ENCODE results near the gene DPY19L3.
"Not testable (repeated sequence)": the region's sequence is repeated elsewhere in the genome, so short reads cannot be mapped to it uniquely, and the experiment has no call there.

Gene DPY19L3

DNA sequence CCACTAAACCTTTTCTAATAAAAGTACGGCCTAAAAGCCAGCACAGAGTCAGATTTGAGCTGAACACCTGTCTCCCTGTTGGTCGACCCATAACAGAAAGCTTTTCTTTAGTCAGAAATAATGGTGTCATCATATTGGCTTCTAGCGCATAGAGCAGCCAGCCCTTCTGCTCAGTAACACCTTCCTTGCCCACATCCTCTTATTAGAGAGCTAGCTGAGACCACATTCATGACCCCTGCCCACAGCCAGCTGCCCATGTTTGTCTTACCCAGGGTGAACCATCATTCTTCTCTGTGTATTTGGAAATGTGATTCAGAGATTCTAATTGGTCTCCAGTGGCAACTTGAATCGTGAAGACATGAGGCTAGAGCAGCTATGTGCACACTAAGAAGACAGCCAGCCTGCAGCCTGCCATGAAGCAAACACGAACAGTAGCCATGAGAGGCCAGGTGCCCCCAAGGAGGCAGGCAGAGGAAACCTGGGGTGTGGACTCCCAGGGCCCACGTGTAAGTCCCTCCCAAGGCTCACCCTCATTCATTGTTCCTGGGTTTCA lies 93.2 kb downstream of the DPY19L3 start:
- no peak for FAIRE-seq
- no peak for DNase-seq (ENCODE audit: low spot score)

- FAIRE-seq; DNase-seq (ENCODE audit: low spot score): not testable (repeated sequence)
These were observed 106.9 kb downstream of the DPY19L3 start for GRCh38 chr19:32512498-32512897.

- no peak for DNase-seq (ENCODE audit: low spot score)
- no peak for FAIRE-seq
These were observed 113.5 kb downstream of the DPY19L3 start for GRCh38 chr19:32519023-32519422.

GRCh38 chr19:32522967-32523366 lies 117.4 kb downstream of the DPY19L3 start:
- no peak for FAIRE-seq
- no peak for DNase-seq (ENCODE audit: low spot score)

- no peak for DNase-seq (ENCODE audit: low spot score)
- FAIRE-seq, result no peak
These were observed 121.3 kb downstream of the DPY19L3 start for GRCh38 chr19:32526895-32527294.

DNA sequence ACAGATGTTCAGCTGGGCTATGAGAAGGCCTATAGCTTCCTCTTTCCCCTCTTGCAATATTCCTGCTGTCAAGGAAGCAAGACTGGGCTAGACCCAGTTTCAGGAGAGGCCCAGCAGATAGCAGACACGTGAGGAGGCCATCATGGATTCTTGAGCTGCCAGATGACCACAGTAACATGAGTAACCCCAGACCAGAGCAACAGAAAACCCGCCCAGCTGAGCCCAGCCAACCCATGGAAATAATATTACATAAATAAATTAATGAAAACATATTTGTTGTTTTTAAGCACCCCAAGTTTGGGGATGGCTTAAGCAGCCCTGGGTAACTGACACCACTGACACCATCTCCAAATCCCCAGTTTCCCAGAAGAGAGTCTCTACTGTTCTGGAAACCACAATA lies 125.2 kb downstream of the DPY19L3 start:
- FAIRE-seq, result no peak
- DNase-seq (ENCODE audit: low spot score), result no peak

- no peak for DNase-seq (ENCODE audit: low spot score)
These were observed 126.7 kb downstream of the DPY19L3 start for GRCh38 chr19:32532233-32532632.

More at GRCh38 chr19:32532233-32532632, 126.7 kb downstream of the DPY19L3 start:
- no peak for FAIRE-seq

Measured in urothelium cell line (cell line).